ENCODE results near the gene TMEM161B. TPM values are rescaled to one million over a fixed set of nuclear protein-coding genes. Genes with fewer than 3 reads are reported as not detected.
"Not testable (repeated sequence)": the region's sequence is repeated elsewhere in the genome, so short reads cannot be mapped to it uniquely, and the experiment has no call there.

Gene TMEM161B
- total RNA-seq, 1 donor from 2014 or later: 17.4 TPM

- no peaks in the 10 kb centered on the region for H3K36me3 ChIP-seq (ENCODE audit: control insufficient read depth, insufficient read depth, low read length)
- TF ChIP-seq CTCF (IDR thresholded peaks at IDR 0.05; ENCODE audit: insufficient read depth, low read length, severe bottlenecking): no peak
- no peak overlapping the region for H3K4me3 ChIP-seq (ENCODE audit: low read depth, low read length)
- no peak for FAIRE-seq
- H3K27me3 ChIP-seq (ENCODE audit: control insufficient read depth, insufficient read depth, low read length): no peaks in the 10 kb centered on the region
- DNase-seq (ENCODE audit: low read depth): no peak
Measured at GRCh38 chr5:88193896-88194295, 74.7 kb downstream of the TMEM161B start.

- H3K4me3 ChIP-seq (ENCODE audit: low read depth, low read length): no peak overlapping the region
- no peaks in the 10 kb centered on the region for H3K27me3 ChIP-seq (ENCODE audit: control insufficient read depth, insufficient read depth, low read length)
- FAIRE-seq: no peak
- DNase-seq (ENCODE audit: low read depth): no peak
- no peak for TF ChIP-seq CTCF (IDR thresholded peaks at IDR 0.05; ENCODE audit: insufficient read depth, low read length, severe bottlenecking)
- H3K36me3 ChIP-seq (ENCODE audit: control insufficient read depth, insufficient read depth, low read length): no peaks in the 10 kb centered on the region
Measured at GRCh38 chr5:88190106-88190834, 78.4 kb downstream of the TMEM161B start.

GRCh38 chr5:88189484-88189883, 79.2 kb downstream of the TMEM161B start:
- FAIRE-seq; DNase-seq (ENCODE audit: low read depth); H3K4me3 ChIP-seq (ENCODE audit: low read depth, low read length); H3K36me3 ChIP-seq (ENCODE audit: control insufficient read depth, insufficient read depth, low read length); H3K27me3 ChIP-seq (ENCODE audit: control insufficient read depth, insufficient read depth, low read length): not testable (repeated sequence)

- no peak for DNase-seq (ENCODE audit: low read depth)
- H3K4me3 ChIP-seq (ENCODE audit: low read depth, low read length): no peak overlapping the region
- H3K36me3 ChIP-seq (ENCODE audit: control insufficient read depth, insufficient read depth, low read length): no peaks in the 10 kb centered on the region
- no peak for FAIRE-seq
- no peaks in the 10 kb centered on the region for H3K27me3 ChIP-seq (ENCODE audit: control insufficient read depth, insufficient read depth, low read length)
- no peak for TF ChIP-seq CTCF (IDR thresholded peaks at IDR 0.05; ENCODE audit: insufficient read depth, low read length, severe bottlenecking)
Measured at GRCh38 chr5:88188458-88189132, 80.0 kb downstream of the TMEM161B start.

- Histone ChIP-seq H3K36me3 (ENCODE audit: control insufficient read depth, insufficient read depth, low read length) (no peaks in the 10 kb centered on the region), H3K4me3 (ENCODE audit: low read depth, low read length) (no peak overlapping the region), H3K27me3 (ENCODE audit: control insufficient read depth, insufficient read depth, low read length) (no peaks in the 10 kb centered on the region)
- no peak for FAIRE-seq
- DNase-seq (ENCODE audit: low read depth): peak; percentile 43
- no peak for TF ChIP-seq CTCF (IDR thresholded peaks at IDR 0.05; ENCODE audit: insufficient read depth, low read length, severe bottlenecking)
Measured at GRCh38 chr5:88183255-88183654, 85.4 kb downstream of the TMEM161B start.

- not testable (repeated sequence) for H3K36me3 ChIP-seq (ENCODE audit: control insufficient read depth, insufficient read depth, low read length); H3K4me3 ChIP-seq (ENCODE audit: low read depth, low read length); H3K27me3 ChIP-seq (ENCODE audit: control insufficient read depth, insufficient read depth, low read length); DNase-seq (ENCODE audit: low read depth); FAIRE-seq
Measured at GRCh38 chr5:88177486-88177885, 91.2 kb downstream of the TMEM161B start.
